GM11168 (cell line): ENCODE data around the gene TLCD1.
"Not testable (repeated sequence)": the region's sequence is repeated elsewhere in the genome, so short reads cannot be mapped to it uniquely, and the experiment has no call there.

Source experiments
- in situ Hi-C: fragments of 300-500 bp; cut with MboI; formaldehyde crosslinking; loops from one replicate; pipeline ENCODE4 v1.12.0; 2022; ENCODE audit warnings: low sequenced_read_pairs; ENCODE audit not compliant: unreplicated experiment

Gene TLCD1

GRCh38 chr17:28735242-28735722 is 9.2 kb upstream of the TLCD1 start:
- in situ Hi-C loops: no loop called here

- in situ Hi-C loops: no loop called here
These were observed 8.7 kb upstream of the TLCD1 start for GRCh38 chr17:28734712-28735241.

GRCh38 chr17:28733346-28733745 is 7.3 kb upstream of the TLCD1 start:
- in situ Hi-C loops: no loop called here

DNA sequence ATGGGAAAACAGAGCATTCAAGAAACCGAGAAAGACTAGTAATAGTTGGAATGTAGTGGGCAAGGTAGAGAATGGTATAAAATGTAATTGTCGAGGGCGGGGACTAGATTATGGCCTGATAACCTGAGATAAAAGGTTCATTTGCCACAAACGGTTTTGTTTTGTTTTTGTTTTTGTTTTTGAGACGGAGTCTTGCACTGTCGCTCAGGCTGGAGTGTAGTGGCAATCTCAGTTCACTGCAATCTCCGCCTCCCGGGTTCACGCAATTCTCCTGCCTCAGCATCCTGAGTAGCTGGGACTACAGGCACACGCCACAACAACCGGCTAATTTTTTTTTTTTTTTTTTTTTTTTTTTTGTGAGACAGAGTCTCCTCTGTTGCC is 3.9 kb upstream of the TLCD1 start:
- in situ Hi-C loops: no loop called here

DNA sequence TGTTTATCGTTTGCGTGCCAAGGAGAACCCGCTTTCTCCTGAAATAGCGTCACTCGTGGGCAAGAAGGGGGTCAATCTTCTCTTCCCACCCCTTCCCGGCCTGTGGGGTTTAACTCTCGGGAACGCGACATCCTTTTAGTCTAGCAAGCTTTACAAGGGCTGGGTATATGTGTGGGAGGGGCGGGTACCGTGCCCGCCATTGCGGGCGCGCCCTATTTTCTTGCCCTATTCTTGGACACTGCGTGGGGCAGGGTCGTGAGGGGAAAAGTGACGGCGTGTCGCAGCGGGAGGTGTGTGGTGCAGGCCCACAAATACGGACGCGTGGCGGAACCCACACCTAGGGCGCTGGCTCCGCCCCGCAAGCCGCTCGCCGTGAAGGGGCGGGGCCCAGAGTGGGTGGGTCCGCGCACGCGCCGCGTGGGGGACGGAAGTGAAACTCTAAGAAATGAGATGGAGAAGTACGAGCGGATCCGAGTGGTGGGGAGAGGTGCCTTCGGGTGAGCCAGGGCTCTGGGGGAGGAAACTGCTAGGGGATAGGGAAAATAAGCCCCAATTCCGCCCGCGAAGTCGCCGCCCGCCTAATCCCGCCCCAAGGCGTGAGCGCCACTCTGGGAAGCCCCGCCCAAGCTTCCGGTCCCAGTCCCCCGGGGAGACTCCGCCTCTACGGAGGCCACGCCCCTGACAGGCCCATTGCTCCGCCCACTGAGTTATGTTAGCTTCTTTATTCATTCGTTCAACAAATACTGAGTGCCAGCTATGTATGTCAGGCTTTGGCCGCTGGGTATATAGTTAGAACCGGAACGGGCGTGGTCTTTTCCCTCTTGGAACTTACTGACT is 2.5 kb upstream of the TLCD1 start, which contains the start of gene NEK8:
TSS of gene NEK8 (plus strand) at position 425 of the 837 bp plus-strand sequence. CDS start at position 451, 26 bp downstream.
- in situ Hi-C loops: no loop called here

- in situ Hi-C loops: no loop called here
These were observed 826 bp upstream of the TLCD1 start for GRCh38 chr17:28726627-28727491.

DNA sequence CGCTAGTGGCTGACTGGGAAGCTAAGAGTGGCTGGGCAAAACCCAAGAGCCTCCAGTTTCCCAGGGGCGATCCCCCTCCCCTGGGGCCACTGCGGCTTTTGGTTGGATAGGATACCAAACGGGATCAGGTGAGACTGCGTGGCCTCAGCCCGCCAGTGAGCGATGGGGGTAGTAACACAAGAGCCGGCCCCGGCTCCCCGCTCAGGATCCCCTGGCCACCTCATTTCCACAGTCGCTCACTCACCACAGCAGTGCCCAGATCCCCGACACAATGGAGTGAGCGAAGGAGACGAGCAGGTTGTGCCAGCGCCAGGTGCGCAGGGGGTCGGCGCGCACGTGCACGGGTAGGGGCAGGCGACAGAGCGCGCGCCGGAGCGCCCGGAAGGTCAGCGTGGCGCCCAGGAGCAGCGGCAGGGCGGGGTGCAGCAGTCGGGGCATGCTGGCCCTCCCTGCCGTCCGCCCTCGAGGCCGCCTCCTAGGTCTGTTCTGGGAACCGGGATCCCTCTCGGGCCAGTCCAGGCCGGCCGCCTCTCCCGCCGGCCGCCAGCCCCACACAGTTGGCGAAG is 290 bp downstream of the TLCD1 start:
- in situ Hi-C loops: no loop called here

DNA sequence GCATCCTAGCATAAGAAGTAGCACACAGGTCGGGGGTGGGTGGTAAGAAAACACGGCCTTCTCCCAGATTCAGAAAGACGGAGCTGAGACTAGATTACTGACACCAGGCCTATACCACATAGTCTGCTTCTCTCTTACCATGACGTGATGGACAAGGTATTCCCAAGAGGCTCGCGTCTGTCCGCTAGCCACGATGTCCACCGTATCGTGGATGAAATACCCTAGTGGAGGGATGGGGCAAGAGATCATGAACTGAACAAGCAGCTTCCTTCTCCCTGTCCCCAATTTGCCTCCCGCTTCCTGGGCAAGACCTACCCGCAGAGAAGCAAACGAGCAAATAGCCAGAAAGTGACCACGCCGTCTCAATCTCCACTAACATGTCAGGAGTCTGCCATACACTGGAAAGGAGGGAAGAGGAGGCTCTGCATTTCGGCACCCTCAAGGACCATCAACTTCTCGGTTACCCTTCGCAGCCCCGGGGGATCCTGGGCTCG is 820 bp downstream of the TLCD1 start:
- in situ Hi-C loops: no loop called here

- in situ Hi-C loops: no loop called here
These were observed 1.4 kb downstream of the TLCD1 start for GRCh38 chr17:28724500-28725165.

DNA sequence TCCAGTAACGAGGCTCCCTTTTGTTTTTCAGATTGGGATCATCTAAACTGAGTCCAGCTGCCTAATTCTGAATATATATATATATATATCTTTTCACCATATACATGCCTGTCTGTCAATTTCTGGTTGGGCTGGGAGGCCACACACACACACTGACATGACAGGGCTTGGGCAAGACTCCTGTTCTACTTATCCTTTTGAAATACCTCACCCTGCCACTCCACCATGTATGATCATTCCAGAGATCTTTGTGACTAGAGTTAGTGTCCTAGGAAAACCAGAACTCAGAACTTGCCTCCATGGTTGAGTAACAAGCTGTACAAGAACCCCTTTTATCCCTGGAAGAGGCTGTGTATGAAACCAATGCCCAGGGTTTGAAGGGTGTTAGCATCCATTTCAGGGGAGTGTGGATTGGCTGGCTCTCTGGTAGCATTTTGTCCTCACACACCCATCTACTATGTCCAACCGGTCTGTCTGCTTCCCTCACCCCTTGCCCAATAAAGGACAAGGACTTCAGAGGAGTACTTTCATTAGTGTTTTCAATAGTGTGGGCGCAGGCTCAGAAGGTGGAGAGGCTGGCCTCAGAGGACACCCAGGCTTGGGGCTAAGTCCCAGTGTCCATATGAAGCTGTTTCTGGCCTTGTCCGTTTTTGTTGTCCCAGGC is 2.1 kb downstream of the TLCD1 start:
- in situ Hi-C loops: not testable (repeated sequence)

GRCh38 chr17:28723159-28723835 is 2.7 kb downstream of the TLCD1 start:
- in situ Hi-C loops: no loop called here

GRCh38 chr17:28722417-28723158 is 3.4 kb downstream of the TLCD1 start:
- in situ Hi-C loops: no loop called here

- in situ Hi-C loops: not testable (repeated sequence)
These were observed 5.1 kb downstream of the TLCD1 start for GRCh38 chr17:28720997-28721329.

GRCh38 chr17:28720247-28720996 is 5.6 kb downstream of the TLCD1 start:
- in situ Hi-C loops: no loop called here

- in situ Hi-C loops: no loop called here
These were observed 7.0 kb downstream of the TLCD1 start for GRCh38 chr17:28719021-28719433.

- in situ Hi-C loops: no loop called here
These were observed 7.6 kb downstream of the TLCD1 start for GRCh38 chr17:28718333-28719020.
